Stimulated activated naive CD8-positive, alpha-beta T cell treated with anti-CD3 and anti-CD28 coated beads, Interleukin-15, Interleukin-2, amounts not matched to agents 100 ng/mL and 50 ng/mL, for 24 hours (primary cell): ENCODE results near the gene PLAC9.
A peak's percentile ranks its signal among the peaks of the same experiment; 100 is the strongest.

Experiments used
- H3K27ac Mint-ChIP-seq: one replicate; pipeline ENCODE4 v1.8.0; 2021; ENCODE audit warnings: mild to moderate bottlenecking, mixed read lengths
- H3K27me3 Mint-ChIP-seq: one replicate; pipeline ENCODE4 v1.8.0; 2021; ENCODE audit warnings: mixed read lengths
- H3K36me3 Mint-ChIP-seq: one replicate; pipeline ENCODE4 v1.8.0; 2021; ENCODE audit warnings: low read depth, mixed read lengths
- H3K4me1 Mint-ChIP-seq: one replicate; pipeline ENCODE4 v1.8.0; 2021; ENCODE audit warnings: low read depth, mixed read lengths
- H3K4me3 Mint-ChIP-seq: one replicate; pipeline ENCODE4 v1.8.0; 2021; ENCODE audit warnings: mild to moderate bottlenecking, mixed read lengths
- H3K9me3 Mint-ChIP-seq: one replicate; pipeline ENCODE4 v1.8.0; 2021; ENCODE audit warnings: mixed read lengths

Gene PLAC9

GRCh38 chr10:80163741-80164341 is 31.3 kb downstream of the PLAC9 start:
- no peak overlapping the region for H3K4me3 Mint-ChIP-seq
- no peaks in the 10 kb centered on the region for H3K27me3 Mint-ChIP-seq
- H3K27ac Mint-ChIP-seq = peak overlapping the region; percentile 69
- H3K4me1 Mint-ChIP-seq = peaks cover 14% of the 10 kb centered on the region
- H3K36me3 Mint-ChIP-seq = peaks cover 72% of the 10 kb centered on the region
- no peaks in the 10 kb centered on the region for H3K9me3 Mint-ChIP-seq

GRCh38 chr10:80164596-80164995 is 32.1 kb downstream of the PLAC9 start:
- peaks cover 14% of the 10 kb centered on the region for H3K4me1 Mint-ChIP-seq
- no peaks in the 10 kb centered on the region for H3K27me3 Mint-ChIP-seq
- H3K4me3 Mint-ChIP-seq = no peak overlapping the region
- peaks cover 68% of the 10 kb centered on the region for H3K36me3 Mint-ChIP-seq
- no peaks in the 10 kb centered on the region for H3K9me3 Mint-ChIP-seq
- no peak overlapping the region for H3K27ac Mint-ChIP-seq

GRCh38 chr10:80165173-80165572 is 32.6 kb downstream of the PLAC9 start:
- H3K27ac Mint-ChIP-seq = no peak overlapping the region
- no peak overlapping the region for H3K4me3 Mint-ChIP-seq
- no peaks in the 10 kb centered on the region for H3K27me3 Mint-ChIP-seq
- H3K36me3 Mint-ChIP-seq = peaks cover 63% of the 10 kb centered on the region
- H3K4me1 Mint-ChIP-seq = peaks cover 14% of the 10 kb centered on the region
- H3K9me3 Mint-ChIP-seq = no peaks in the 10 kb centered on the region

GRCh38 chr10:80166581-80167470 is 34.3 kb downstream of the PLAC9 start:
- peaks cover 48% of the 10 kb centered on the region for H3K36me3 Mint-ChIP-seq
- H3K4me3 Mint-ChIP-seq = no peak overlapping the region
- H3K4me1 Mint-ChIP-seq = peaks cover 14% of the 10 kb centered on the region
- no peaks in the 10 kb centered on the region for H3K9me3 Mint-ChIP-seq
- peak overlapping the region; percentile 83 for H3K27ac Mint-ChIP-seq
- H3K27me3 Mint-ChIP-seq = no peaks in the 10 kb centered on the region

- Mint-ChIP-seq H3K27ac (peak overlapping the region; percentile 68), H3K9me3 (no peaks in the 10 kb centered on the region), H3K4me1 (peaks cover 14% of the 10 kb centered on the region), H3K4me3 (no peak overlapping the region), H3K36me3 (peaks cover 41% of the 10 kb centered on the region), H3K27me3 (no peaks in the 10 kb centered on the region)
Observed at GRCh38 chr10:80167471-80168161, 35.1 kb downstream of the PLAC9 start.

- Mint-ChIP-seq H3K27me3 (no peaks in the 10 kb centered on the region), H3K4me3 (no peak overlapping the region), H3K27ac (no peak overlapping the region), H3K36me3 (peaks cover 36% of the 10 kb centered on the region), H3K9me3 (no peaks in the 10 kb centered on the region), H3K4me1 (peaks cover 14% of the 10 kb centered on the region)
Observed at GRCh38 chr10:80168162-80168511, 35.6 kb downstream of the PLAC9 start.

GRCh38 chr10:80168679-80169380 is 36.3 kb downstream of the PLAC9 start:
- Mint-ChIP-seq H3K27me3 (no peaks in the 10 kb centered on the region), H3K4me1 (peaks cover 14% of the 10 kb centered on the region), H3K9me3 (no peaks in the 10 kb centered on the region), H3K4me3 (no peak overlapping the region), H3K27ac (peak overlapping the region; percentile 23), H3K36me3 (peaks cover 29% of the 10 kb centered on the region)

- H3K4me1 Mint-ChIP-seq = peaks cover 14% of the 10 kb centered on the region
- H3K27ac Mint-ChIP-seq = no peak overlapping the region
- no peaks in the 10 kb centered on the region for H3K27me3 Mint-ChIP-seq
- H3K4me3 Mint-ChIP-seq = no peak overlapping the region
- peaks cover 22% of the 10 kb centered on the region for H3K36me3 Mint-ChIP-seq
- no peaks in the 10 kb centered on the region for H3K9me3 Mint-ChIP-seq
Observed at GRCh38 chr10:80170026-80170425, 37.5 kb downstream of the PLAC9 start.

- Mint-ChIP-seq H3K9me3 (no peaks in the 10 kb centered on the region), H3K27ac (no peak overlapping the region), H3K4me1 (peaks cover 11% of the 10 kb centered on the region), H3K27me3 (no peaks in the 10 kb centered on the region), H3K36me3 (peaks cover 19% of the 10 kb centered on the region), H3K4me3 (no peak overlapping the region)
Observed at GRCh38 chr10:80170641-80171040, 38.1 kb downstream of the PLAC9 start.

- peaks cover 15% of the 10 kb centered on the region for H3K36me3 Mint-ChIP-seq
- peaks cover 8% of the 10 kb centered on the region for H3K4me1 Mint-ChIP-seq
- H3K9me3 Mint-ChIP-seq = no peaks in the 10 kb centered on the region
- H3K27ac Mint-ChIP-seq = no peak overlapping the region
- no peak overlapping the region for H3K4me3 Mint-ChIP-seq
- H3K27me3 Mint-ChIP-seq = no peaks in the 10 kb centered on the region
Observed at GRCh38 chr10:80171248-80171660, 38.7 kb downstream of the PLAC9 start.

- Mint-ChIP-seq H3K27ac (no peak overlapping the region), H3K4me3 (no peak overlapping the region), H3K27me3 (no peaks in the 10 kb centered on the region), H3K4me1 (peaks cover 10% of the 10 kb centered on the region), H3K9me3 (no peaks in the 10 kb centered on the region), H3K36me3 (peaks cover 13% of the 10 kb centered on the region)
Observed at GRCh38 chr10:80172896-80173295, 40.4 kb downstream of the PLAC9 start.

- H3K9me3 Mint-ChIP-seq = no peaks in the 10 kb centered on the region
- H3K27ac Mint-ChIP-seq = no peak overlapping the region
Observed at GRCh38 chr10:80173466-80173865, 40.9 kb downstream of the PLAC9 start.

GRCh38 chr10:80174641-80175395 is 42.3 kb downstream of the PLAC9 start:
- H3K27ac Mint-ChIP-seq = no peak overlapping the region

More at GRCh38 chr10:80173466-80173865, 40.9 kb downstream of the PLAC9 start:
- Mint-ChIP-seq H3K27me3 (no peaks in the 10 kb centered on the region), H3K4me1 (peaks cover 11% of the 10 kb centered on the region), H3K4me3 (no peak overlapping the region), H3K36me3 (peaks cover 8% of the 10 kb centered on the region)

GRCh38 chr10:80176526-80176925 is 44.0 kb downstream of the PLAC9 start:
- peaks cover 6% of the 10 kb centered on the region for H3K36me3 Mint-ChIP-seq
- H3K27me3 Mint-ChIP-seq = no peaks in the 10 kb centered on the region
- H3K4me3 Mint-ChIP-seq = no peak overlapping the region
- H3K4me1 Mint-ChIP-seq = peaks cover 32% of the 10 kb centered on the region
- no peaks in the 10 kb centered on the region for H3K9me3 Mint-ChIP-seq
- peak overlapping the region; percentile 49 for H3K27ac Mint-ChIP-seq

More at GRCh38 chr10:80174641-80175395, 42.3 kb downstream of the PLAC9 start:
- H3K27me3 Mint-ChIP-seq = no peaks in the 10 kb centered on the region
- no peaks in the 10 kb centered on the region for H3K9me3 Mint-ChIP-seq
- no peak overlapping the region for H3K4me3 Mint-ChIP-seq
- H3K4me1 Mint-ChIP-seq = peaks cover 24% of the 10 kb centered on the region
- H3K36me3 Mint-ChIP-seq = peaks cover 3% of the 10 kb centered on the region
